HEK293 (cell line): Measurements from ENCODE around the gene ADGB.

Experiments used
- CTCF ChIA-PET: fragments of 350-600 bp; formaldehyde crosslinking; extraction: SDS; loops from one replicate; lab custom pipeline; 2021; ENCODE audit warnings: antibody characterized with exemption; lab: Yijun Ruan, JAX
- POLR2A ChIA-PET: fragments of 300-600 bp; formaldehyde crosslinking; extraction: SDS; loops from one replicate; lab custom pipeline; 2020; ENCODE audit warnings: antibody characterized with exemption, inconsistent platforms; lab: Yijun Ruan, JAX
- H3K27ac ChIP-seq: fragments of 200-500 bp; sonication (Bioruptor generic); 2 replicates; pipeline ENCODE4 v1.5.1; 2014; ENCODE audit warnings: low read depth, low read length, control low read depth, inconsistent platforms; ENCODE audit errors: extremely low read depth
- H3K36me3 ChIP-seq, 2 experiments: fragments of 200-500 bp in 1 of 2; sonication (Bioruptor generic) in 1 of 2; 1 replicate in 1 of 2; 2 replicates in 1 of 2; pipeline ENCODE4 v1.5.1; 2014 to 2017; ENCODE audit warnings: inconsistent platforms in 2 of 2, low read length in 2 of 2; ENCODE audit not compliant: control insufficient read depth in 2 of 2, insufficient read depth in 1 of 2
- H3K4me1 ChIP-seq: fragments of 200-500 bp; sonication (Bioruptor generic); 2 replicates; pipeline ENCODE4 v1.5.1; 2014; ENCODE audit warnings: mild to moderate bottlenecking, low read length, inconsistent platforms; ENCODE audit not compliant: control insufficient read depth, insufficient read depth
- H3K4me3 ChIP-seq: 2 replicates; pipeline ENCODE4 v1.5.1; 2011; ENCODE audit warnings: low read depth, mild to moderate bottlenecking, control low read depth, low read length, moderate library complexity
- H3K9me3 ChIP-seq: fragments of 200-500 bp; sonication (Bioruptor generic); 2 replicates; pipeline ENCODE4 v1.5.1; 2014; ENCODE audit warnings: low read depth, low read length, inconsistent platforms; ENCODE audit not compliant: control insufficient read depth, insufficient read depth
- HOXC10 ChIP-seq: sonication (generic); formaldehyde crosslinking; IDR thresholded peaks from 2 replicates; pipeline ENCODE4 v1.8.1; 2023; ENCODE audit warnings: mild to moderate bottlenecking, missing genetic modification reagents
- KLF7 ChIP-seq: fragments of 450-650 bp; formaldehyde crosslinking; IDR thresholded peaks from 2 replicates; pipeline ENCODE4 v1.5.1; 2016; ENCODE audit warnings: missing biosample characterization, missing genetic modification characterization, borderline replicate concordance
- PRDM1 ChIP-seq: fragments of 450-650 bp; formaldehyde crosslinking; IDR thresholded peaks from 2 replicates; pipeline ENCODE4; 2016; ENCODE audit warnings: missing biosample characterization, missing genetic modification characterization
- RBAK ChIP-seq: fragments of 450-650 bp; formaldehyde crosslinking; IDR thresholded peaks from 2 replicates; pipeline ENCODE4 v1.5.1; 2016; ENCODE audit warnings: missing biosample characterization, missing genetic modification characterization
- ZBTB48 ChIP-seq: fragments of 450-650 bp; formaldehyde crosslinking; IDR thresholded peaks from 2 replicates; pipeline ENCODE4 v1.5.1; 2016; ENCODE audit warnings: missing biosample characterization, missing genetic modification characterization
- ZFP41 ChIP-seq: fragments of 450-650 bp; formaldehyde crosslinking; IDR thresholded peaks from 2 replicates; pipeline ENCODE4 v1.5.1; 2016; ENCODE audit warnings: missing biosample characterization, missing genetic modification characterization, borderline replicate concordance
- ZNF169 ChIP-seq: fragments of 450-650 bp; formaldehyde crosslinking; IDR thresholded peaks from 2 replicates; pipeline ENCODE4 v1.5.1; 2016; ENCODE audit warnings: missing biosample characterization, missing genetic modification characterization
- ZNF23 ChIP-seq: fragments of 450-650 bp; formaldehyde crosslinking; IDR thresholded peaks from 2 replicates; pipeline ENCODE4 v1.5.1; 2016; ENCODE audit warnings: missing biosample characterization, missing genetic modification characterization, borderline replicate concordance
- ZNF292 ChIP-seq: fragments of 450-650 bp; formaldehyde crosslinking; IDR thresholded peaks from 2 replicates; pipeline ENCODE4 v1.5.1; 2016; ENCODE audit warnings: low read depth, missing biosample characterization, missing genetic modification characterization, borderline replicate concordance
- ZNF335 ChIP-seq: fragments of 450-650 bp; formaldehyde crosslinking; conservative IDR thresholded peaks from 2 replicates; pipeline ENCODE4 v1.5.1; 2016; ENCODE audit warnings: missing biosample characterization, missing genetic modification characterization
- ZNF341 ChIP-seq: fragments of 450-650 bp; formaldehyde crosslinking; IDR thresholded peaks from 2 replicates; pipeline ENCODE4; 2016; ENCODE audit warnings: low read depth, missing biosample characterization, missing genetic modification characterization
- ZNF394 ChIP-seq: fragments of 450-650 bp; formaldehyde crosslinking; IDR thresholded peaks from 2 replicates; pipeline ENCODE4 v1.5.1; 2016; ENCODE audit warnings: missing biosample characterization, missing genetic modification characterization, mild to moderate bottlenecking, moderate library complexity, borderline replicate concordance
- ZNF404 ChIP-seq: fragments of 450-650 bp; formaldehyde crosslinking; IDR thresholded peaks from 2 replicates; pipeline ENCODE4 v1.5.1; 2017; ENCODE audit warnings: missing biosample characterization, missing genetic modification characterization
- ZNF433 ChIP-seq: fragments of 450-650 bp; formaldehyde crosslinking; IDR thresholded peaks from 2 replicates; pipeline ENCODE4 v1.5.1; 2016; ENCODE audit warnings: missing biosample characterization, missing genetic modification characterization, low read depth
- TF ChIP-seq, protein P1 (sequence below): fragments of 450-650 bp; formaldehyde crosslinking; IDR thresholded peaks from 2 replicates; pipeline ENCODE4 v1.5.1; 2016; ENCODE audit warnings: missing biosample characterization, missing genetic modification characterization
- TF ChIP-seq, protein P2 (sequence below): fragments of 450-650 bp; formaldehyde crosslinking; IDR thresholded peaks from 2 replicates; pipeline ENCODE4 v1.5.1; 2016; ENCODE audit warnings: missing biosample characterization, missing genetic modification characterization, borderline replicate concordance
- TF ChIP-seq, protein P3 (sequence below): fragments of 450-650 bp; formaldehyde crosslinking; IDR thresholded peaks from 2 replicates; pipeline ENCODE4 v1.5.1; 2016; ENCODE audit warnings: missing biosample characterization, missing genetic modification characterization
- TF ChIP-seq, protein P4 (sequence below): fragments of 450-650 bp; formaldehyde crosslinking; IDR thresholded peaks from 2 replicates; pipeline ENCODE4 v1.5.1; 2016; ENCODE audit warnings: missing biosample characterization, missing genetic modification characterization, borderline replicate concordance
- TF ChIP-seq, protein P5 (sequence below): fragments of 450-650 bp; IDR thresholded peaks from 2 replicates; pipeline ENCODE4 v1.5.1; 2018; ENCODE audit warnings: missing biosample characterization, mild to moderate bottlenecking, missing genetic modification characterization
- TF ChIP-seq, protein P6 (sequence below): fragments of 450-650 bp; formaldehyde crosslinking; IDR thresholded peaks from 2 replicates; pipeline ENCODE4 v1.5.1; 2016; ENCODE audit warnings: missing biosample characterization, missing genetic modification characterization

ADGB gene

DNA sequence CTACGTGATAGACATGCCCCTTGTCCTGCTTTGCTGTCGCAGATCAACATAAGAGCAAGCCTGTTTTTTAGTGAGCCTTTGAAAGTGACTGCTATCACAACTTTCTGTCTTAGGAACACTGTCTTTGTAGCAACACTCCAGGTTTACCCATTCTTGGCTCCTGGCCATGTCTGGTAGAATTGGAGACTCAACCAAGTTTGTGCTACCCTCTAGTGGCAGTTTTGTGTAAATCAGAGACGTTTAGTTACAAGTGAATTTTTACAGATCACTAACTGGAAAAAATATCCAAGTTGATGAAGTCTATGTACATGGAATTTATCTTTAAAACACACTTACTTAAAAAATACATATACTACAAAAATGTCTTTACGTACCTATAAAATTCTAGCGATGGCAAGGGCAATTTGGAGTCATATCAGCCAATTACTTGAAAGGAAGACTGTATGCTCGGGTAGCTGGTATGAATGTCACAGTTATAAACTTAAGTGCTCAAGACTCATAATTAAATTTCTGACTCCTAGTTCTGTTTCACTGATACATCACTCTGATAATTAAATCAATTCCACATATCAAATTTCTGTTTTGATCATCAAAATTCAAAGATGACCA lies 101.4 kb downstream of the ADGB start (continued):
- TF ChIP-seq, protein P1, sequence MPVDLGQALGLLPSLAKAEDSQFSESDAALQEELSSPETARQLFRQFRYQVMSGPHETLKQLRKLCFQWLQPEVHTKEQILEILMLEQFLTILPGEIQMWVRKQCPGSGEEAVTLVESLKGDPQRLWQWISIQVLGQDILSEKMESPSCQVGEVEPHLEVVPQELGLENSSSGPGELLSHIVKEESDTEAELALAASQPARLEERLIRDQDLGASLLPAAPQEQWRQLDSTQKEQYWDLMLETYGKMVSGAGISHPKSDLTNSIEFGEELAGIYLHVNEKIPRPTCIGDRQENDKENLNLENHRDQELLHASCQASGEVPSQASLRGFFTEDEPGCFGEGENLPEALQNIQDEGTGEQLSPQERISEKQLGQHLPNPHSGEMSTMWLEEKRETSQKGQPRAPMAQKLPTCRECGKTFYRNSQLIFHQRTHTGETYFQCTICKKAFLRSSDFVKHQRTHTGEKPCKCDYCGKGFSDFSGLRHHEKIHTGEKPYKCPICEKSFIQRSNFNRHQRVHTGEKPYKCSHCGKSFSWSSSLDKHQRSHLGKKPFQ (tag by site-specific recombination) = no peak
- TF ChIP-seq KLF7 (tag by site-specific recombination) = no peak
- TF ChIP-seq ZBTB48 = no peak
- TF ChIP-seq ZNF433 (tag by site-specific recombination) = no peak
- no peak for TF ChIP-seq ZNF169 (tag by site-specific recombination)
- no peak for TF ChIP-seq HOXC10
- TF ChIP-seq, protein P2, sequence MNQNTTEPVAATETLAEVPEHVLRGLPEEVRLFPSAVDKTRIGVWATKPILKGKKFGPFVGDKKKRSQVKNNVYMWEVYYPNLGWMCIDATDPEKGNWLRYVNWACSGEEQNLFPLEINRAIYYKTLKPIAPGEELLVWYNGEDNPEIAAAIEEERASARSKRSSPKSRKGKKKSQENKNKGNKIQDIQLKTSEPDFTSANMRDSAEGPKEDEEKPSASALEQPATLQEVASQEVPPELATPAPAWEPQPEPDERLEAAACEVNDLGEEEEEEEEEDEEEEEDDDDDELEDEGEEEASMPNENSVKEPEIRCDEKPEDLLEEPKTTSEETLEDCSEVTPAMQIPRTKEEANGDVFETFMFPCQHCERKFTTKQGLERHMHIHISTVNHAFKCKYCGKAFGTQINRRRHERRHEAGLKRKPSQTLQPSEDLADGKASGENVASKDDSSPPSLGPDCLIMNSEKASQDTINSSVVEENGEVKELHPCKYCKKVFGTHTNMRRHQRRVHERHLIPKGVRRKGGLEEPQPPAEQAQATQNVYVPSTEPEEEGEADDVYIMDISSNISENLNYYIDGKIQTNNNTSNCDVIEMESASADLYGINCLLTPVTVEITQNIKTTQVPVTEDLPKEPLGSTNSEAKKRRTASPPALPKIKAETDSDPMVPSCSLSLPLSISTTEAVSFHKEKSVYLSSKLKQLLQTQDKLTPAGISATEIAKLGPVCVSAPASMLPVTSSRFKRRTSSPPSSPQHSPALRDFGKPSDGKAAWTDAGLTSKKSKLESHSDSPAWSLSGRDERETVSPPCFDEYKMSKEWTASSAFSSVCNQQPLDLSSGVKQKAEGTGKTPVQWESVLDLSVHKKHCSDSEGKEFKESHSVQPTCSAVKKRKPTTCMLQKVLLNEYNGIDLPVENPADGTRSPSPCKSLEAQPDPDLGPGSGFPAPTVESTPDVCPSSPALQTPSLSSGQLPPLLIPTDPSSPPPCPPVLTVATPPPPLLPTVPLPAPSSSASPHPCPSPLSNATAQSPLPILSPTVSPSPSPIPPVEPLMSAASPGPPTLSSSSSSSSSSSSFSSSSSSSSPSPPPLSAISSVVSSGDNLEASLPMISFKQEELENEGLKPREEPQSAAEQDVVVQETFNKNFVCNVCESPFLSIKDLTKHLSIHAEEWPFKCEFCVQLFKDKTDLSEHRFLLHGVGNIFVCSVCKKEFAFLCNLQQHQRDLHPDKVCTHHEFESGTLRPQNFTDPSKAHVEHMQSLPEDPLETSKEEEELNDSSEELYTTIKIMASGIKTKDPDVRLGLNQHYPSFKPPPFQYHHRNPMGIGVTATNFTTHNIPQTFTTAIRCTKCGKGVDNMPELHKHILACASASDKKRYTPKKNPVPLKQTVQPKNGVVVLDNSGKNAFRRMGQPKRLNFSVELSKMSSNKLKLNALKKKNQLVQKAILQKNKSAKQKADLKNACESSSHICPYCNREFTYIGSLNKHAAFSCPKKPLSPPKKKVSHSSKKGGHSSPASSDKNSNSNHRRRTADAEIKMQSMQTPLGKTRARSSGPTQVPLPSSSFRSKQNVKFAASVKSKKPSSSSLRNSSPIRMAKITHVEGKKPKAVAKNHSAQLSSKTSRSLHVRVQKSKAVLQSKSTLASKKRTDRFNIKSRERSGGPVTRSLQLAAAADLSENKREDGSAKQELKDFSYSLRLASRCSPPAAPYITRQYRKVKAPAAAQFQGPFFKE = no peak
- TF ChIP-seq PRDM1 (tag by site-specific recombination) = no peak
- TF ChIP-seq, protein P3, sequence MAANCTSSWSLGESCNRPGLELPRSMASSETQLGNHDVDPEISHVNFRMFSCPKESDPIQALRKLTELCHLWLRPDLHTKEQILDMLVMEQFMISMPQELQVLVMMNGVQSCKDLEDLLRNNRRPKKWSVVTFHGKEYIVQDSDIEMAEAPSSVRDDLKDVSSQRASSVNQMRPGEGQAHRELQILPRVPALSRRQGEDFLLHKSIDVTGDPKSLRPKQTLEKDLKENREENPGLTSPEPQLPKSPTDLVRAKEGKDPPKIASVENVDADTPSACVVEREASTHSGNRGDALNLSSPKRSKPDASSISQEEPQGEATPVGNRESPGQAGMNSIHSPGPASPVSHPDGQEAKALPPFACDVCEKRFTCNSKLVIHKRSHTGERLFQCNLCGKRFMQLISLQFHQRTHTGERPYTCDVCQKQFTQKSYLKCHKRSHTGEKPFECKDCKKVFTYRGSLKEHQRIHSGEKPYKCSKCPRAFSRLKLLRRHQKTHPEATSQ (tag by site-specific recombination) = no peak
- TF ChIP-seq ZNF394 = no peak
- no peak for TF ChIP-seq ZNF23
- no peak for TF ChIP-seq ZNF292 (tag by site-specific recombination)

DNA sequence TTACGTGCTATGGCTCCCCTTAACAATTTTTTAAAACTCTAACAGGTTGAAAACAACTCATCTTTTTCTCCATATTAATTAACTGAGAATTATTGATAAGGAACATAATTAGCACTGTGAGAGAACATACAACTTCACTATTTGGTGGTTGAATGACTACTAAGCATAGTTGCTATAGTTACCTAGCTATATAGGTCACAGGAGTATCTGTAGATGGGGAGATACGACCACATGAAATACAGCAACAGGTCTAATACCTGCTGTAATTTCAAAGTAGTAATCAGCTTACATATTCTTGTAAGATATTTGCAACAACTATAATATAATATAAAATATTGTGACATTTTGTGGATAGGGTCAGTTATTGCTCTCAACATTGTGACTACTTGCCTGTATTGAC lies 102.9 kb downstream of the ADGB start:
- H3K4me3 ChIP-seq = no peak overlapping the region
- ChIA-PET POLR2A (no interaction called here), CTCF (interaction anchor here (0.6 to 1.9 kb wide), 5 partner anchors 14 to 773 kb away, joined by 3 to 6 read pairs (median 3); no protein-coding TSS in a partner anchor)
- H3K36me3 ChIP-seq = no peaks in the 10 kb centered on the region
- no peaks in the 10 kb centered on the region for H3K9me3 ChIP-seq
- no peak overlapping the region for H3K27ac ChIP-seq
- H3K4me1 ChIP-seq = no peaks in the 10 kb centered on the region
- TF ChIP-seq RBAK (tag by site-specific recombination) (no peak), ZFP41 (no peak)

DNA sequence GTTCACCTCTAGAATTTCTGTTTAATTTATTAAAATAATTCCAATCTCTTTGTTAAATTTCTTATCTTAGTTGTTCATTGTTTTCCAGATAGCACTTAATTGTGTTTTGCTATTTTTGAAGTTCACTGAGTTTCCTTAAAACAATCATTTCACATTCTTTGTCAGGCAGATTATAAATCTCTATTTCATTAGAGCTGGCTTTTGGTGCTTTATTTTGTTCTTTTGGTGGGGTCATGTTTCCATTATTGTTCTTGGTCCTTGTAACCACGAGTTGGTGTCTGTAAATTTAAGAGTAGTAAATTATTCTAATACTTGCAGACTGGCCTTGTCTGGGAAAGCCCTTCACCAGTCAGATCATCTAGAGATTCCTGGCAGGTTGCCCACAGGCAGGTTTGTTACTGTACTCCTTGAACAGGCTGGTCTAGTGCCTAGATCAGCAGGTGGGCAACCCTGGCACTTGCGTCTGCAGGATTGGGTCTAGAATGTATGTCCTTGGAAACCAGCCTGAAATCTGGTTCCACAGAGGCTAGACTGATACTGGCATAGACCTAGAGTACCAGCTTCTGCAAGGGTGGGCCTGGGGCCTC lies 110.4 kb downstream of the ADGB start:
- H3K9me3 ChIP-seq = no peaks in the 10 kb centered on the region
- POLR2A ChIA-PET = no interaction called here
- CTCF ChIA-PET = no interaction called here
- TF ChIP-seq, protein P4, sequence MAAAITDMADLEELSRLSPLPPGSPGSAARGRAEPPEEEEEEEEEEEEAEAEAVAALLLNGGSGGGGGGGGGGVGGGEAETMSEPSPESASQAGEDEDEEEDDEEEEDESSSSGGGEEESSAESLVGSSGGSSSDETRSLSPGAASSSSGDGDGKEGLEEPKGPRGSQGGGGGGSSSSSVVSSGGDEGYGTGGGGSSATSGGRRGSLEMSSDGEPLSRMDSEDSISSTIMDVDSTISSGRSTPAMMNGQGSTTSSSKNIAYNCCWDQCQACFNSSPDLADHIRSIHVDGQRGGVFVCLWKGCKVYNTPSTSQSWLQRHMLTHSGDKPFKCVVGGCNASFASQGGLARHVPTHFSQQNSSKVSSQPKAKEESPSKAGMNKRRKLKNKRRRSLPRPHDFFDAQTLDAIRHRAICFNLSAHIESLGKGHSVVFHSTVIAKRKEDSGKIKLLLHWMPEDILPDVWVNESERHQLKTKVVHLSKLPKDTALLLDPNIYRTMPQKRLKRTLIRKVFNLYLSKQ (tag by site-specific recombination) = no peak
- TF ChIP-seq ZNF335 (tag by site-specific recombination) (no peak), ZNF292 (tag by site-specific recombination) (no peak), ZNF341 (tag by site-specific recombination) (no peak), ZNF404 (tag by site-specific recombination) (no peak)
- TF ChIP-seq, protein P5, sequence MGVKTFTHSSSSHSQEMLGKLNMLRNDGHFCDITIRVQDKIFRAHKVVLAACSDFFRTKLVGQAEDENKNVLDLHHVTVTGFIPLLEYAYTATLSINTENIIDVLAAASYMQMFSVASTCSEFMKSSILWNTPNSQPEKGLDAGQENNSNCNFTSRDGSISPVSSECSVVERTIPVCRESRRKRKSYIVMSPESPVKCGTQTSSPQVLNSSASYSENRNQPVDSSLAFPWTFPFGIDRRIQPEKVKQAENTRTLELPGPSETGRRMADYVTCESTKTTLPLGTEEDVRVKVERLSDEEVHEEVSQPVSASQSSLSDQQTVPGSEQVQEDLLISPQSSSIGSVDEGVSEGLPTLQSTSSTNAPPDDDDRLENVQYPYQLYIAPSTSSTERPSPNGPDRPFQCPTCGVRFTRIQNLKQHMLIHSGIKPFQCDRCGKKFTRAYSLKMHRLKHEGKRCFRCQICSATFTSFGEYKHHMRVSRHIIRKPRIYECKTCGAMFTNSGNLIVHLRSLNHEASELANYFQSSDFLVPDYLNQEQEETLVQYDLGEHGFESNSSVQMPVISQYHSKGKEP = no peak
- TF ChIP-seq, protein P6, sequence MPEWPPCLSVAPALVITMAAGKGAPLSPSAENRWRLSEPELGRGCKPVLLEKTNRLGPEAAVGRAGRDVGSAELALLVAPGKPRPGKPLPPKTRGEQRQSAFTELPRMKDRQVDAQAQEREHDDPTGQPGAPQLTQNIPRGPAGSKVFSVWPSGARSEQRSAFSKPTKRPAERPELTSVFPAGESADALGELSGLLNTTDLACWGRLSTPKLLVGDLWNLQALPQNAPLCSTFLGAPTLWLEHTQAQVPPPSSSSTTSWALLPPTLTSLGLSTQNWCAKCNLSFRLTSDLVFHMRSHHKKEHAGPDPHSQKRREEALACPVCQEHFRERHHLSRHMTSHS = no peak

More for the DNA sequence above, 110.4 kb downstream of the ADGB start:
- Histone ChIP-seq H3K4me1 (no peaks in the 10 kb centered on the region), H3K4me3 (no peak overlapping the region), H3K27ac (no peak overlapping the region), H3K36me3 (no peaks in the 10 kb centered on the region)
